NT2/D1 (cell line): Measurements from ENCODE around the gene SPRED1.

ENCODE experiments used
- DNase-seq: peaks from one replicate; pipeline ENCODE4 v3.0.0-alpha.2; 2011; ENCODE audit warnings: low read depth, low spot score
- H3K27me3 ChIP-seq: 2 replicates; pipeline ENCODE4 v1.6.0; 2011; ENCODE audit warnings: mild to moderate bottlenecking; ENCODE audit not compliant: insufficient read length, insufficient read depth
- H3K36me3 ChIP-seq: 2 replicates; pipeline ENCODE4 v1.6.1; 2011; ENCODE audit warnings: mild to moderate bottlenecking, low read length, mixed read lengths; ENCODE audit not compliant: insufficient read depth, insufficient read length
- H3K4me1 ChIP-seq: 2 replicates; pipeline ENCODE4 v1.5.1; 2011; ENCODE audit not compliant: insufficient read depth, insufficient read length
- H3K4me3 ChIP-seq: 2 replicates; pipeline ENCODE4 v1.5.1; 2011; ENCODE audit warnings: low read depth; ENCODE audit not compliant: insufficient read length
- H3K9ac ChIP-seq: 2 replicates; pipeline ENCODE4 v1.6.0; 2011; ENCODE audit warnings: low read depth; ENCODE audit not compliant: insufficient read length
- H3K9me3 ChIP-seq: 2 replicates; pipeline ENCODE4 v1.5.1; 2011; ENCODE audit warnings: mild to moderate bottlenecking, low read length; ENCODE audit not compliant: insufficient read depth
- SUZ12 ChIP-seq: IDR thresholded peaks from 2 replicates; pipeline ENCODE4 v1.6.1; 2011; ENCODE audit not compliant: insufficient read length, insufficient read depth; ENCODE audit errors: extremely low read depth
- YY1 ChIP-seq: IDR thresholded peaks from 2 replicates; pipeline ENCODE4 v1.6.1; 2011; ENCODE audit not compliant: insufficient read length, insufficient read depth
- ZNF274 ChIP-seq: IDR thresholded peaks from 2 replicates; pipeline ENCODE4 v1.6.1; 2011; ENCODE audit warnings: mild to moderate bottlenecking, low read depth, low read length

The SPRED1 gene

GRCh38 chr15:38252481-38253350 is at the start of gene SPRED1:
SPRED1 (plus strand) TSS chr15:38252836; CDS start chr15:38253186, 350 bp downstream.
- Histone ChIP-seq H3K4me3 (peak within 1 kb of the TSS; percentile 68), H3K9me3 (no peaks in the 10 kb centered on the region), H3K36me3 (no peaks in the 10 kb centered on the region), H3K9ac (peak within 1 kb of the TSS; percentile 93), H3K4me1 (peaks cover 2% of the 10 kb centered on the region), H3K27me3 (no peaks in the 10 kb centered on the region)
- TF ChIP-seq SUZ12 (no peak), ZNF274 (no peak), YY1 (no peak)
- no peak for DNase-seq

GRCh38 chr15:38205526-38206272 is 46.9 kb upstream of the SPRED1 start:
- TF ChIP-seq SUZ12 (no peak), ZNF274 (no peak), YY1 (no peak)
- no peaks in the 10 kb centered on the region for H3K27me3 ChIP-seq
- peaks cover 4% of the 10 kb centered on the region; the same call in 1 of the 2 replicates for H3K9me3 ChIP-seq
- no peak overlapping the region for H3K4me3 ChIP-seq
- no peaks in the 10 kb centered on the region for H3K36me3 ChIP-seq
- H3K9ac ChIP-seq, result no peak overlapping the region
- no peaks in the 10 kb centered on the region for H3K4me1 ChIP-seq
- DNase-seq, result no peak

GRCh38 chr15:38207621-38208020 is 45.0 kb upstream of the SPRED1 start:
- H3K4me1 ChIP-seq, result no peaks in the 10 kb centered on the region
- no peaks in the 10 kb centered on the region for H3K27me3 ChIP-seq
- TF ChIP-seq ZNF274, result no peak
- TF ChIP-seq YY1, result no peak
- peaks cover 4% of the 10 kb centered on the region; the same call in 1 of the 2 replicates for H3K9me3 ChIP-seq
- H3K9ac ChIP-seq, result no peak overlapping the region
- H3K4me3 ChIP-seq, result no peak overlapping the region
- no peaks in the 10 kb centered on the region for H3K36me3 ChIP-seq
- DNase-seq, result no peak

- no peak for DNase-seq
- Histone ChIP-seq H3K9me3 (peaks cover 4% of the 10 kb centered on the region; the same call in 1 of the 2 replicates), H3K4me1 (no peaks in the 10 kb centered on the region), H3K4me3 (no peak overlapping the region), H3K36me3 (no peaks in the 10 kb centered on the region), H3K9ac (no peak overlapping the region), H3K27me3 (no peaks in the 10 kb centered on the region)
- TF ChIP-seq ZNF274 (no peak), YY1 (no peak), SUZ12 (no peak)
These were observed 44.4 kb upstream of the SPRED1 start for GRCh38 chr15:38208206-38208605.

- no peak overlapping the region for H3K9ac ChIP-seq
- no peak for DNase-seq
- H3K9me3 ChIP-seq, result peaks cover under 1% of the 10 kb centered on the region; the same call in 1 of the 2 replicates
- H3K4me1 ChIP-seq, result no peaks in the 10 kb centered on the region
- no peak overlapping the region for H3K4me3 ChIP-seq
- H3K27me3 ChIP-seq, result no peaks in the 10 kb centered on the region
- TF ChIP-seq ZNF274 (no peak), SUZ12 (no peak), YY1 (no peak)
- H3K36me3 ChIP-seq, result no peaks in the 10 kb centered on the region
These were observed 43.9 kb upstream of the SPRED1 start for GRCh38 chr15:38208779-38209178.

GRCh38 chr15:38211249-38211648 is 41.4 kb upstream of the SPRED1 start:
- Histone ChIP-seq H3K36me3 (no peaks in the 10 kb centered on the region), H3K27me3 (no peaks in the 10 kb centered on the region), H3K4me1 (no peaks in the 10 kb centered on the region), H3K9ac (no peak overlapping the region), H3K4me3 (no peak overlapping the region), H3K9me3 (no peaks in the 10 kb centered on the region)
- TF ChIP-seq YY1 (no peak), SUZ12 (no peak), ZNF274 (no peak)
- DNase-seq, result no peak

GRCh38 chr15:38211811-38212210 is 40.8 kb upstream of the SPRED1 start:
- H3K9ac ChIP-seq, result no peak overlapping the region
- TF ChIP-seq ZNF274 (no peak), YY1 (no peak), SUZ12 (no peak)
- no peak overlapping the region for H3K4me3 ChIP-seq
- H3K27me3 ChIP-seq, result no peaks in the 10 kb centered on the region
- no peak for DNase-seq
- H3K36me3 ChIP-seq, result no peaks in the 10 kb centered on the region
- H3K4me1 ChIP-seq, result no peaks in the 10 kb centered on the region
- no peaks in the 10 kb centered on the region for H3K9me3 ChIP-seq
